ENCODE measurements around the gene ETF1.
"Not testable (repeated sequence)": the region's sequence is repeated elsewhere in the genome, so short reads cannot be mapped to it uniquely, and the experiment has no call there.

ETF1 gene

GRCh38 chr5:138482638-138483037 lies 60.4 kb downstream of the ETF1 start:
- TF ChIP-seq, protein P1, sequence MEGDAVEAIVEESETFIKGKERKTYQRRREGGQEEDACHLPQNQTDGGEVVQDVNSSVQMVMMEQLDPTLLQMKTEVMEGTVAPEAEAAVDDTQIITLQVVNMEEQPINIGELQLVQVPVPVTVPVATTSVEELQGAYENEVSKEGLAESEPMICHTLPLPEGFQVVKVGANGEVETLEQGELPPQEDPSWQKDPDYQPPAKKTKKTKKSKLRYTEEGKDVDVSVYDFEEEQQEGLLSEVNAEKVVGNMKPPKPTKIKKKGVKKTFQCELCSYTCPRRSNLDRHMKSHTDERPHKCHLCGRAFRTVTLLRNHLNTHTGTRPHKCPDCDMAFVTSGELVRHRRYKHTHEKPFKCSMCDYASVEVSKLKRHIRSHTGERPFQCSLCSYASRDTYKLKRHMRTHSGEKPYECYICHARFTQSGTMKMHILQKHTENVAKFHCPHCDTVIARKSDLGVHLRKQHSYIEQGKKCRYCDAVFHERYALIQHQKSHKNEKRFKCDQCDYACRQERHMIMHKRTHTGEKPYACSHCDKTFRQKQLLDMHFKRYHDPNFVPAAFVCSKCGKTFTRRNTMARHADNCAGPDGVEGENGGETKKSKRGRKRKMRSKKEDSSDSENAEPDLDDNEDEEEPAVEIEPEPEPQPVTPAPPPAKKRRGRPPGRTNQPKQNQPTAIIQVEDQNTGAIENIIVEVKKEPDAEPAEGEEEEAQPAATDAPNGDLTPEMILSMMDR (IDR thresholded peaks at IDR 0.05; ENCODE audit: low read depth, low read length), result no peak
- DNase-seq (ENCODE audit: low read depth, low spot score), result no peak
- H3K4me3 ChIP-seq (ENCODE audit: low read depth, low read length), result no peak overlapping the region
- in situ Hi-C loops (cut with HindIII; ENCODE audit: low sequenced_read_pairs), result no loop called here

DNA sequence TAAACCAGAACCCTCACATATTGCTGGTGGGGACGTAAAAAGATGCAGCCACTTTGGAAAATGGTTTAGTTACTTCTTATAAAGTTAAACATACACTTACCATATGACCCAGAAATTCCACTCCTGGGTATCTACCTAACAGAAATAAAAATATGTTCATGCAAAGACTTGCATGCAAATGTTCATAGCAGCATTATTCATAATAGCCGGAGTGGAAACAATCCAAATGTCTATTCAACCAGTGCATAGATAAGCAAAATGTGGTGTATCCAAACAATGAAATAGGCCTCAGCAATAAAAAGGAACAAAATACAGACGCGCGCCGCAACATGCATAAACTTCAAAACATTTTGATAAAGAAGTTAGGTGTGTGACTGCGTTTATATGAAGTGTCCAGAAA lies 66.1 kb downstream of the ETF1 start:
- DNase-seq (ENCODE audit: low read depth, low spot score), result no peak
- TF ChIP-seq, protein P1 (IDR thresholded peaks at IDR 0.05; ENCODE audit: low read depth, low read length), result no peak
- no peak overlapping the region for H3K4me3 ChIP-seq (ENCODE audit: low read depth, low read length)
- in situ Hi-C loops (cut with HindIII; ENCODE audit: low sequenced_read_pairs), result no loop called here

GRCh38 chr5:138473151-138473550 lies 69.9 kb downstream of the ETF1 start:
- H3K4me3 ChIP-seq (ENCODE audit: low read depth, low read length); in situ Hi-C loops (cut with HindIII; ENCODE audit: low sequenced_read_pairs); DNase-seq (ENCODE audit: low read depth, low spot score): not testable (repeated sequence)

DNA sequence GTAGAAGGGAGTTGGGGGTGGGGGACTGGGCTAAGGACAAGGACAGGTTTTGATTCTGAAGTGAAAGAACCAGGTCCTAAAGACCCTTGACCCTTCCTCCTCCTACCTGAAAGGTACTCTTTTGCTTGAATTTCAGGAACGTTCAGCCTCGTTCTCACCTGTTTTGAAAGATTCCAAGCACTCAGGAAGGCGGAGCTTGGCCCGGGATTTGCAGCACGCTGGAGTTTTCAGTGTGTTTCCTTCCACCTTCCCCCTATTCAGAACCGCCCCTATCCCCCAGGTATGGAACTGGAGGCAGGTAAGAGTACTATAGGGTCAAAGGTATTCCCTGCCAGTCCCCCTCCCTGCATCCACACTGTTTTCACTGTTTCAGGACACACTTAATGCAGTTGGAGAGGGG lies 70.7 kb downstream of the ETF1 start:
- in situ Hi-C loops (cut with HindIII; ENCODE audit: low sequenced_read_pairs), result no loop called here
- no peak for DNase-seq (ENCODE audit: low read depth, low spot score)

GRCh38 chr5:138471052-138471361 lies 72.0 kb downstream of the ETF1 start:
- TF ChIP-seq, protein P1 (IDR thresholded peaks at IDR 0.05; ENCODE audit: low read depth, low read length), result no peak
- in situ Hi-C loops (cut with HindIII; ENCODE audit: low sequenced_read_pairs), result no loop called here

More for the DNA sequence above, 70.7 kb downstream of the ETF1 start:
- no peak overlapping the region for H3K4me3 ChIP-seq (ENCODE audit: low read depth, low read length)
- TF ChIP-seq, protein P1 (IDR thresholded peaks at IDR 0.05; ENCODE audit: low read depth, low read length), result no peak

GRCh38 chr5:138470322-138471051 lies 72.5 kb downstream of the ETF1 start:
- in situ Hi-C loops (cut with HindIII; ENCODE audit: low sequenced_read_pairs), result no loop called here
- peak; percentile 89 for DNase-seq (ENCODE audit: low read depth, low spot score)
- no peak overlapping the region for H3K4me3 ChIP-seq (ENCODE audit: low read depth, low read length)
- TF ChIP-seq, protein P1 (IDR thresholded peaks at IDR 0.05; ENCODE audit: low read depth, low read length), result no peak

More at GRCh38 chr5:138471052-138471361, 72.0 kb downstream of the ETF1 start:
- H3K4me3 ChIP-seq (ENCODE audit: low read depth, low read length), result no peak overlapping the region
- DNase-seq (ENCODE audit: low read depth, low spot score), result no peak

GRCh38 chr5:138469540-138470321 lies 73.3 kb downstream of the ETF1 start:
- DNase-seq (ENCODE audit: low read depth, low spot score), result peak; percentile 89
- in situ Hi-C loops (cut with HindIII; ENCODE audit: low sequenced_read_pairs), result no loop called here
- TF ChIP-seq, protein P1 (IDR thresholded peaks at IDR 0.05; ENCODE audit: low read depth, low read length), result no peak

More at GRCh38 chr5:138469540-138470321, 73.3 kb downstream of the ETF1 start:
- no peak overlapping the region for H3K4me3 ChIP-seq (ENCODE audit: low read depth, low read length)
